GM18909 (cell line): Measurements from ENCODE around the gene SNIP1.
"Not testable (repeated sequence)": the region's sequence is repeated elsewhere in the genome, so short reads cannot be mapped to it uniquely, and the experiment has no call there.

Source experiments
- ATAC-seq: cut with Tn5 transposase; IDR thresholded peaks from one replicate; pipeline ENCODE4 v1.9.1; 2021; ENCODE audit warnings: mild to moderate bottlenecking; ENCODE audit not compliant: unreplicated experiment, poor library complexity

The SNIP1 gene

DNA sequence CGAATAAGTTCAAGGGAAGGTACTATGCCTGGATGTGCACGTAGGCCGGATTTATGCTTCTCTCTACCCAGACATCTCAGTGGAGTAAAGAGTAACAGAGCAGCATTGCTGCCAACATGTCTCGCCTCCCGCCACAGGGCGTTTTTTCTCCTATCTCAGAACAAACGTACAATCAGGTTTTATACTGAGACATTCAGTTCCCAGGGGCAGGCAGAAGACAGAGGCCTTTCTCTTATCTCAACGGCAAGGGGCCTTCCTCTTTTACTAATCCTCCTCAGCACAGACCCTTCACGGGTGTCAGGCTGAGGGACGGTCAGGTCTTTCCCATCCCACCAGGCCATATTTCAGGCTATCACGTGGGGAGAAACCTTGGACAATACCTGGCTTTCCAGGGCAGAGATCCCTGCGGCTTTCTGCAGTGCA is 5.9 kb upstream of the SNIP1 start:
- not testable (repeated sequence) for ATAC-seq

GRCh38 chr1:37559080-37559479 is 5.0 kb upstream of the SNIP1 start:
- ATAC-seq: no peak

DNA sequence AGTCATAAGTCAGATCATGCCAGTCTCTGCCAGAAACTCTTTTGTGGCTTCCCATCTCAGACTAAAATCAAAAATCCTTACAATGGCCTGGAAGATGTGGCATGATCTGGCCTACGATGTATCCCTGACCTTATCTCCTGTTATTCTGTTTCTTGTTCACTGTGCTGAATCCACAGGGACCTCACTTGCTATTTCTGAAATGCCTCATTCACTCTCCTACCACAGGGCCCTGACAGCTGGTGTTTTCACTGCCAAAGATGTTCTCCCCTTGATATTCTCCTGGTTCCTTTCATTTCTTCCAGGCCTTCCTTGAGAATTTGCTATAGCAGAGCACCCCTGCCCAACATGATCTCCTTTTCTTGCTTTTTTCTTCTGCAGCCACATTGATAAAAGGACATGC is 4.3 kb upstream of the SNIP1 start:
- ATAC-seq: no peak

GRCh38 chr1:37557402-37557801 is 3.3 kb upstream of the SNIP1 start:
- ATAC-seq: no peak

- ATAC-seq: no peak
Measured at GRCh38 chr1:37556712-37557196, 2.7 kb upstream of the SNIP1 start, which contains the start of gene DNALI1. Gene DNALI1, plus strand, starts transcription at chr1:37556940. Its CDS starts 55 bp downstream, at chr1:37556995.

GRCh38 chr1:37553598-37553926 is 531 bp downstream of the SNIP1 start:
- ATAC-seq: no peak

DNA sequence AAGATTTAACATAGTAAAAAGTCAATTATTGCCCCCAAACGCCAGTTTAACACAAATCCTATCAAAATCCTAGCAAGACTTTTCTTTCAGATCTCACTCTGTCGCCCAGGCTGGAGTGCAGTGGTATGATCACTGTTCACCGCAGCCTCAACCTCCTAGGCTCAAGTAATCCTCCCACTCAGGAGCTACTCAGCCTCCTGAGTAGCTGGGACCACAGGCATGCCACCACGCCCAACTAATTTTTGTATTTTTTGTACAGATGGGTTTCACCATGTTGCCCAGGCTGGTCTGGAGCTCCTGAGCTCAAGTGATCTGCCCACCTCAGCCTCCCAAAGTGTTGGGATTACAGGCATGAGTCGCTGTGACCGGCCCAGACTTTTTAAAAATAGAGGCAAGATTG is 4.8 kb downstream of the SNIP1 start:
- ATAC-seq: no peak

DNA sequence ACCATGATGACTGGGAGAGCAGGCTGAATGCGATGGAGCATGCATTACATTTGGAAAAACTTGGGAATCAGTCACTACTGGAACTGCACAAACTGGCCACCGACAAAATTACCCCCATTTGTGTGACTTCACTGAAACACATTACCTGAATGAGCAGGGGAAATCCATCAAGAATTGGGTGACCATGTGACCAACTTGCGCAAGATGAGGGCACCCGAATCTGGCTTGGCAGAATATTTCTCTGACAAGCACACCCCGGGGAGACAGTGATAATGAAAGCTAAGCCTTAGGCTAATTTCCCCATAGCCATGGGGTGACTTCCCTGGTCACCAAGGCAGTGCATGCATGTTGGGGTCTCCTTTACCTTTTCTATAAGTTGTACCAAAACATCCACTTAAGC is 9.1 kb downstream of the SNIP1 start:
- ATAC-seq: no peak

DNA sequence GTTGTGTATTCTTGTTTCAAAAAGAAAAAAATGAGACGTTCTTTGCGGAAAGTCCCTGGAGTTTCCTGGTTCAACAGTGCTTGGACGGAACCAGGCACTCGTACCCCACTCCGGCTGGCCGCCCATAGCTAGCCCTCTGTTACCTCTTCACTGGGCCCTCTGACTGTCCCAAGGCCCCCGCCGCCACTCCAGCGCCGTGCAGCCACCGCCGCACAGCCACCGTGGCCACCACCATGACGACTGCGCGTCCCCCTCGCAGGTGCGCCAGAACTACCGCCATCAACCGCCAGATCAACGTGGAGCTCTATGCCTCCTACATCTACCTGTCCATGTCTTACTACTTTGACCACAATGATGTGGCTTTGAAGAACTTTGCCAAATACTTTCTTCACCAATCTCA is 9.6 kb downstream of the SNIP1 start:
- no peak for ATAC-seq

DNA sequence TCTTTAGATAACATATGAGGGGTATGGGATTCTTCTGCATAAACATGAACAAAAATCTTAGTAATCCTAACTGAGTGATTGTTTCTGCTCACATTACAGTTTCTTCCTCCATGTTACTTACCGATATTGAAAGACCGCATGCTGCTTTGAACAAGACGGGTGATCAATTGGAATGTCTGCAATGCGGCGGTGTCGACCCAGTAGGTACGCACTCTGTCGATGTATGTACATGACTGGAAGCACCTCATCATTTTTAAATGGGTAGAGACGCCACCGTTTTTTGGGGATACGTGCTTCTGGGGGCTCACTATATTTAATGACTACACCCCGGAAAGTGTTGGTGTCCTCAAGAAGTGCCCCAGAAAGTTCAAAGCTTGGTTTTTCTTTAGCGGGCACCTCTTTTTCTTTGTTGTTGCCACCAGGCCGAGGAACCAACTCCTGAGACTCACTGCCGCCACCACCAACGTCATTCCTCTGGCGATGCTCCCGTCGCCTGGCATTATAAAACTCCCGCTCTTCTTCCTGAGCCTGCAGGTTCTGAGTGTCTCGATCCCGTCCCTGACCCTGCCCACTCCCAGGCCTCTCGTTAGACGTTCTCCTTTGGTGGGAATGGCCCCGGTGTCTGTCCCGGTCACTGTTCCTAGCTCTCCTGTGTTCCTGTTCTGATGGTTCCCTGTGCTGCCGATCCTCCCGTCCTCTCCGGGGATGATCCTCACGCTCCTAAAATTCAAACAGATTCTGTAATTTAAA is 13.9 kb downstream of the SNIP1 start:
- no peak for ATAC-seq

GRCh38 chr1:37539154-37539553 is 14.9 kb downstream of the SNIP1 start:
- ATAC-seq: not testable (repeated sequence)

GRCh38 chr1:37537378-37537777 is 16.7 kb downstream of the SNIP1 start:
- ATAC-seq: no peak

- ATAC-seq: no peak
Measured at GRCh38 chr1:37533317-37534093, 20.6 kb downstream of the SNIP1 start.

GRCh38 chr1:37532418-37533156 is 21.5 kb downstream of the SNIP1 start:
- ATAC-seq: not testable (repeated sequence)

DNA sequence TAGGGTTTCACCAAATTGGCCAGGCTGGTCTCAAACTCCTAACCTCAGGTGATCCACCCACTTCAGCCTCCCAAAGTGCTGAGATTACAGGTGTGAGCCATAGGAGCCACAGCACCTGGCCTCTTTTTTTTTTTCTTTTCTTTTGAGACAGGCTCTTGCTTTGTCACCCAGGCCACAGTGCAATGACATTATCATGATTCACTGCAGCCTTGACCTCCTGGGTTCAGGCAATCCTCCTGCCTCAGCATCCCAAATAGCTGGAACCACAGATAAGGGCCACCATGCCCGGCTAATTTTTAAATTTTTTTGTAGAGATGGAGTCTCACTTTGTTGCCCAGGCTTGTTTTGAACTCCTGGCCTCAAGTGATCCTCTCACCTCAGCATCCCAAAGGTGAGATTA is 24.2 kb downstream of the SNIP1 start:
- ATAC-seq: not testable (repeated sequence)

- no peak for ATAC-seq
Measured at GRCh38 chr1:37519613-37520012, 34.5 kb downstream of the SNIP1 start.

DNA sequence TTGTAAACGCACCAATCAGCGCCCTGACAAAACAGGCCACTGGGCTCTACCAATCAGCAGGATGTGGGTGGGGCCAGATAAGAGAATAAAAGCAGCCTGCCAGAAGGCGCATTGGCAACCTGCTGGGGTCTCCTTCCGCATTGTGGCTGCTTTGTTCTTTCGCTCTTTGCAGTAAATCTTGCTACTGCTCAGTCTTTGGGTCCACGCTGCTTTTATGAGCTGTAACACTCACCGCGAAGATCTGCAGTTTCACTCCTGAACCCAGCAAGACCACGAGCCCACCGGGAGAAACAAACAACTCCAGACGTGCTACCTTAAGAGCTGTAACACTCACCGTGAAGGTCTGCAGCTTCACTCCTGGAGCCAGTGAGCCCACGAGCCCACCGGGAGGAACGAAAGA is 35.2 kb downstream of the SNIP1 start:
- ATAC-seq: not testable (repeated sequence)

GRCh38 chr1:37518241-37518640 is 35.9 kb downstream of the SNIP1 start:
- not testable (repeated sequence) for ATAC-seq

- no peak for ATAC-seq
Measured at GRCh38 chr1:37517569-37517968, 36.5 kb downstream of the SNIP1 start.

GRCh38 chr1:37515185-37516034 is 38.7 kb downstream of the SNIP1 start:
- ATAC-seq: no peak
